ENCODE measurements around the gene BAHCC1.

The BAHCC1 gene

GRCh38 chr17:81481815-81482505, 86.7 kb downstream of the BAHCC1 start:
- H3K27ac ChIP-seq, result no peak overlapping the region
- no peak for DNase-seq (ENCODE audit: low spot score)
- peak overlapping the region; percentile 76 for H3K4me3 ChIP-seq
- TF ChIP-seq CTCF (IDR thresholded peaks at IDR 0.05), result no peak

DNA sequence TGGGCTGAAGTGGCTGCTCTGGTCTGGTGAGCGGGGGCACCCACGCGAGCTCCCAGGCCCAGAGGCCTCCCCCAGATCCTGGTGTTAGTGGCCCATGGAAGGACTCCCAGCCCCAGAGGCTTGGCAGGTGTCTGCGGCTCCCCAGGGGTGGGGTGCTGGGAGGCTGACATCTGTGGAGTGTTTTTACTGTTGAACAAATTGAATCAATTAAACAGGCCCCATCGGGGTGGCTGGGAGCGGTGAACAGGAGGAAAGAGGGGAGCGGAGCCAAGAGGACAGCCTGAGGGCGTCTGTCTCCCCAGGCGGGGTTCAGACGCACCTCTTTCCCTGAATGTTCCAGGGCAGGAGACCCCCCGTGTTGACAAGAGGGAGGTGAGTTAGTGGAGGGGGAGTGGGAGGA, 87.4 kb downstream of the BAHCC1 start:
- no peak overlapping the region for H3K27ac ChIP-seq
- no peak overlapping the region for H3K4me3 ChIP-seq
- TF ChIP-seq CTCF (IDR thresholded peaks at IDR 0.05), result no peak
- no peak for DNase-seq (ENCODE audit: low spot score)

- Histone ChIP-seq H3K27ac (no peak overlapping the region), H3K4me3 (peak overlapping the region; percentile 66)
- no peak for DNase-seq (ENCODE audit: low spot score)
- no peak for TF ChIP-seq CTCF (IDR thresholded peaks at IDR 0.05)
Measured at GRCh38 chr17:81483085-81483861, 88.0 kb downstream of the BAHCC1 start.

DNA sequence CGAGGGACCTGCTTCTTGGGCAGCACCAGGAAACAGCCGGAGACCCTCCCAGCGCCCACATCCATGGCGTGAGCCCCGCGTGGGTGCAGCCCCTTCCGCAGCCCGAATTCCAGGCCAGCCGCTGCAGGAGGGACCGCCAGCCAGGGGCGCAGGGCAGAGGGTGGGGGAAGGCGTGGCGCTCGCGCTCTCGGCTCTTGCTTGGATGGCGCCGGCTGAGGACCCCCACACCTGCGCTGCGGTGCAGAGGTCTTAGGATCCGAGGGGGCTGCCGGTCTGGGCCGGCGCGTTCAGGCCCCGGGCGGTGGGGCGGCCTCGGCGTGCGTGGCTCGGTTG, 88.6 kb downstream of the BAHCC1 start:
- no peak for DNase-seq (ENCODE audit: low spot score)
- TF ChIP-seq CTCF (IDR thresholded peaks at IDR 0.05), result no peak
- Histone ChIP-seq H3K27ac (no peak overlapping the region), H3K4me3 (peak overlapping the region; percentile 66)

- peak; percentile 88 for DNase-seq (ENCODE audit: low spot score)
- Histone ChIP-seq H3K4me3 (peak overlapping the region; percentile 66), H3K27ac (no peak overlapping the region)
- peak; percentile 99 for TF ChIP-seq CTCF (IDR thresholded peaks at IDR 0.05)
Measured at GRCh38 chr17:81484195-81484979, 89.1 kb downstream of the BAHCC1 start.

DNA sequence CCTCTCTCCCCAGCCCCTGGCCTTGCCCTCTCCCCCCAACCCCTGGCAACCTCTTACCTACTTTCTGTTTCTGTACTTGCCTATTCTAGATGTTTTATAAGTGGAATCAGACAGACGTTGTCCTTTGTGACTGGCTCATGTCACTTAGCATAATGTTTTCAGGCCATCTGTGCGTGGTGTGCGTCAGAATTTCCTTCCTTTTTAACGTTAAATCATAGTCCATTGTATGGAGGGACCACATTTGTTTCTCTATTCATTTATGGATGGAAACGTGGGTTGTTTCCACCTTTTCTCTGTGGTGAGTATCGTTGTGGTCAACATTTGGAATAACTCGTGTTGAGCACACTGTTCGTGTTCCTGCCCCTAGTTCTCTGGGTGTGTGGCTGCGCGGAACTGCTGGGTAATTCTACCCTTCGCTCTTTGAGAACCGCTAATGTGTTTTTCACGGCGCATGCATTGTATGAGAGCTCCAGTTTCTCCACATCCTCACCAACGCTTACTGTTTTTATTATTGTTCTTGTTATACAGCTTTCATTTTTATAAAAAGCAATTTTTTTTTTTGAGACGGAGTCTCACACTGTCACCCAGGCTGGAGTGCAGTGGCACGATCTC, 91.0 kb downstream of the BAHCC1 start:
- Histone ChIP-seq H3K27ac (no peak overlapping the region), H3K4me3 (no peak overlapping the region)
- no peak for DNase-seq (ENCODE audit: low spot score)
- TF ChIP-seq CTCF (IDR thresholded peaks at IDR 0.05), result no peak
